ENCODE measurements around the gene FAM25C. TPM values are rescaled to one million over a fixed set of nuclear protein-coding genes. Genes with fewer than 3 reads are reported as not detected.
A peak's percentile ranks its signal among the peaks of the same experiment; 100 is the strongest.
"Not testable (repeated sequence)": the region's sequence is repeated elsewhere in the genome, so short reads cannot be mapped to it uniquely, and the experiment has no call there.

Gene FAM25C
- total RNA-seq, 6 experiments from 2014 or later, result 0.84 TPM; not detected in 5

DNA sequence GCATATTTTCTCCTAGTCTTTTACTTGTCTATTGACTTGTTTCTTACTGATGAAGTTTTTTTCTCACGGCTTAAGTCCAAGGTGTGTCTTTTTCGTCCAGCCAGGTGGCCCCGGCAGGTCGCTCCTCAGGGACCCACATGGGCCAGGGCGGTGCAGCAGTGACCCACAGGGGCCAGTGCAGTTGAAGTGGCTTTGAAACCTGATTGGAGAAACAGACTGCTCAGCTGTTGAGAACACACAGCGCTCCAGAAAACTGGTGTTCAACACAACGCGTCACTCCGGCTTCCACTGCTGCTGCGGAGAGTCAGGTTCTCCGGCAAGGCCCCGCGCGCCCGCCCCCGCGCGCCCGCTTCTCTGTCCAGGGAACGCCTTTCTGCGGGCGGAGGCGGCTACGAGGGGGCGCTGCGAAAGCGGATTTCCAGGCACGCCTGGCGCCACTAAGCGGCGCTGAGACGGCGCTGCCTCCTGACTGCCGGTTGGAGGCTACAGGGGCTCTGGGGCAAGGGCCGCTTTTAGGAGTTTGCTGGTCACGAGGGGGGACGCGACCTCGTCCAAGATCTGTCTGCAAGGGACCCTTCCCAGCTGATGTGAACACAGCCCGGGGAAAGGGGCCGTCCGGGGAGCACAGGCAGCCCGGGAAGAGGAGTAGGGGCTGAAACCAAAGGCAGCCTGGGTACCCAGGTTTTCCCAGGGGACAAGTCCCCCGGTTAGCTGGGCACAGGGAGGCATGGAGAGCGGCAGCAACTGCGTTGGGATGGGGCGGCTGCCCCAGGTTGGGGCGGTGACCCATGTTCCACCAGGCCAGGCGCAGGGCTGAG is 13.0 kb downstream of the FAM25C start:
- H3K27me3 ChIP-seq; H3K9me3 ChIP-seq; intact Hi-C loops (cut with DNase I); H3K27ac ChIP-seq; DNase-seq; H3K4me1 ChIP-seq; H3K4me3 ChIP-seq; H3K36me3 ChIP-seq: not testable (repeated sequence)
- ATAC-seq, result peak; percentile 76 to 83 (median 80)
- 7% methylated on average over 4 of the region's 49 CpGs for WGBS (ENCODE audit: insufficient coverage, low coverage, low lambda C conversion rate, missing lambda C conversion rate)

DNA sequence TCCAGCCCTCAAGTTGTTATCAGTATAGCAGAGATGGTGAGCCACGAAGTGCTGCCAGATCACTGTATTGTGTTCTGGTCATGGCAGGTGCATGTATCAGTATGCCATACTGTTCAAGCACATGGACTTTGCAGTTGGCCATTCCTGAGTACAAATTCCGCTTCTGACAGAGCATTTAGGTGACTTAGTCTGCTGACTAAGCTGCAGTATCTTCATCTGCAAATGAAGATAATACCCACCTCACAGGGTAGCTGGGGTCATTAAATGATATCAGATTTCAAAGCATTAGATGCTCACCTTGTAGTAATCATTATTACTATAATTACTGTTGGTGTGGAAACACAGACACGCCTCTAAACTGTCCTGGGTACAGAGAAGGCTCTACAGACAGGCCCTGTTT is 24.2 kb downstream of the FAM25C start:
- 80% methylated on average over 1 of the region's 3 CpGs for WGBS (ENCODE audit: insufficient coverage, low coverage, low lambda C conversion rate, missing lambda C conversion rate)
- H3K27me3 ChIP-seq; DNase-seq; ATAC-seq; intact Hi-C loops (cut with DNase I); H3K27ac ChIP-seq; H3K36me3 ChIP-seq; H3K4me1 ChIP-seq; H3K9me3 ChIP-seq; H3K4me3 ChIP-seq: not testable (repeated sequence)

DNA sequence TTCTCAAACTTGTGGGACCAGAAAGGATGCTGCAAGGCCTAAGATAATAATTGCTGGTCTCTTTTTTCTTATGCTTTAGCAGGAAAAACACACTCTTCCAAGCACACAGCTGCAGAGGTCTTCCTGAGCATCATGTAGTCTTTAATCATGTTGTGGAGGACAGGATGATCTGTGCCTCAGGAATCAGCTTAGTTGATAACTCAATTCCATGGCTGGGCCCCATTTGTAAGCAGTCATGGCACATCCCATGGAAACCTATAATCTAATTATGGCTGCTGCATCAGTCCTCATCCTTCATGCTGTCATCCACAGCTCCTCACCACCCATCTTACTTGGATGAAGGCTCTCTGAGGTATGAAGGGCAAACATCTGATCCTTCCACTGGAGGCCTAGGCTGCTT is 26.5 kb downstream of the FAM25C start:
- H3K36me3 ChIP-seq; intact Hi-C loops (cut with DNase I): not testable (repeated sequence)

DNA sequence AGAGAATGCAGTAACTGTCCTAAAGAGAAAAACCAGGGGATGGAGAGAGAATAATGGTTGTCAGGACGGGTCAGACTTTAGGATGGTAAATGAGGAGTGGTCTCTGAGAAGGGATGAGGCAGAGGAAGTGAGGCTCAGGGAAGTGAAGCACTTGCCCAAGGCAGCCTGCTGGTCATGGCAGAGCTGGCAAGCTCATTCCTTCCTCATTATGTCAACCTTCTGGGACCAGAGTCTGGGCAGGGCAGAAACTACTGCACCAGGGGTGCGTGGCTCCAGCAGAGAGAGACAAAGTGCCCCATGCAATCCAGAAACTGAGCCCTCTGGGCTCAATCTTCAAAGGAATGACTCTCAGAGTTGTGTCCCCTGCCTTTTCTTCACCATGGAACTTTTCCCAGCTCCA is 27.5 kb downstream of the FAM25C start:
- H3K27me3 ChIP-seq; H3K36me3 ChIP-seq; H3K4me1 ChIP-seq; ATAC-seq; H3K27ac ChIP-seq; H3K9me3 ChIP-seq; DNase-seq; intact Hi-C loops (cut with DNase I); H3K4me3 ChIP-seq: not testable (repeated sequence)
- WGBS (ENCODE audit: insufficient coverage, low coverage, low lambda C conversion rate, missing lambda C conversion rate), result no CpG with 5 or more reads among the region's 2 CpGs

More for the DNA sequence above, 26.5 kb downstream of the FAM25C start:
- H3K27me3 ChIP-seq, H3K4me3 ChIP-seq, ATAC-seq, DNase-seq, H3K9me3 ChIP-seq, H3K4me1 ChIP-seq, H3K27ac ChIP-seq: not testable (repeated sequence)

DNA sequence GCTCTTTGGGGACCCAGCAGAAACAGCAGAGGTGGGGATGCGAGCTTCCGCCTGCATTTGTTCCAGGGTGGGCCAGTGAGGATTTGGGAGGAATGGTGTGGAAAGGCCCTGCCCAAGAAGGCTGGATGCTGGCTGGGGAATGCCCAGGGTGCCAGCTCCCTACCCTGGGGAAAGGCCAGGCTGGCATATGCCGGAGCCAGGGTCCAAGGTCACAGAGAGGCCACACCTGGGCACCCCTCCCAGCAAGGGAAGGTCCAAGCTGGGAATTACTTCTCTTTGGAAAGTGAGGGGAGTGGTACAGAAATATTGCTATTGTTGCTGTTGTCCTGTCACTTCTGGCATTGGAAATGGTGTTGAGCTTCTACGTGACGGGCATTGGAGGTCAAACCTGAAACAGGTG is 28.0 kb downstream of the FAM25C start:
- DNase-seq; H3K4me1 ChIP-seq; ATAC-seq; H3K27ac ChIP-seq; H3K36me3 ChIP-seq; intact Hi-C loops (cut with DNase I); H3K4me3 ChIP-seq; H3K27me3 ChIP-seq; H3K9me3 ChIP-seq: not testable (repeated sequence)
- WGBS (ENCODE audit: insufficient coverage, low coverage, low lambda C conversion rate, missing lambda C conversion rate), result no CpG with 5 or more reads among the region's 5 CpGs

DNA sequence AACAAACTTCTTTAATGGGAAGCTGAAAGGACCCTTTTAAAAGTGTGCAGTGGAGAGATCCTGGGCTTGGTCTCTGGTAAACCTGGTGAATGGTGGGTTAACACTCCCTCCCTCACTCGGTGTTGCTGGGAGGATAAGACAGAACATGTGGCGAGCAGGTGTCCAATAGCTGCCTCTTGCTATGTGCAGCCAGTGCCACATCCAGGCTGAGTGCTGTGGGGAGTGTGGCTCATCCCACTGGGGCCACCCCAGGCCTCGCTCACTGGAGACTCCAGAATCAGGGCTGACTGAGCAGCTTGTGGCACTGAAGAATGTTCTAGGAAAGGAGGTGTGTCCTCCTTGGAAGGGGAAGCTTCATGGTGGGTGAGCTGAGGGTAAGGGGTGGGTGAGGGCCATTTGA is 29.5 kb downstream of the FAM25C start:
- 50% methylated on average over 1 of the region's 3 CpGs for WGBS (ENCODE audit: insufficient coverage, low coverage, low lambda C conversion rate, missing lambda C conversion rate)
- H3K36me3 ChIP-seq; H3K4me1 ChIP-seq; DNase-seq; H3K9me3 ChIP-seq; H3K27ac ChIP-seq; H3K27me3 ChIP-seq; intact Hi-C loops (cut with DNase I); H3K4me3 ChIP-seq; ATAC-seq: not testable (repeated sequence)

DNA sequence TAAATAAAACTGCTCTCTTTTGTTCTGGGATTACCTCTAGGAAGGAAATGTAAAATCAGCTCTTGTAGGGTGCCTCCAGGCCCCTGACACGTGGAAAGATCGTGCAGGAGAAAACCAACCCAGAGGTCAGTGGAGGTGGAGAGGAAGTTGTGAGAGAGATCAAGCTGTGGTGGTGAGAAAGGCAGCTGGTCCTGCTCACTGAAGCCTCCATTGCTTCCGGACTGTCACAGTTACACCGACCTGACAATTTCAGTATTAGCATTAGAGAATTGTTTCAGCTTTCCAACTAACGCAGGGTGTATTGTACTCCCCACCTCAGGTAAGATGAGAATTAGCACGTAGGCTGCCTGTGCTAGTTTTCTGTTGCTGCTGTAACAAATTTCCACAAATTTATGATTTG is 30.6 kb downstream of the FAM25C start:
- H3K9me3 ChIP-seq; H3K4me1 ChIP-seq; DNase-seq; H3K36me3 ChIP-seq; H3K27me3 ChIP-seq; H3K27ac ChIP-seq; ATAC-seq; intact Hi-C loops (cut with DNase I); H3K4me3 ChIP-seq: not testable (repeated sequence)
- WGBS (ENCODE audit: insufficient coverage, low coverage, low lambda C conversion rate, missing lambda C conversion rate), result 46% methylated on average over 2 of the region's 6 CpGs

DNA sequence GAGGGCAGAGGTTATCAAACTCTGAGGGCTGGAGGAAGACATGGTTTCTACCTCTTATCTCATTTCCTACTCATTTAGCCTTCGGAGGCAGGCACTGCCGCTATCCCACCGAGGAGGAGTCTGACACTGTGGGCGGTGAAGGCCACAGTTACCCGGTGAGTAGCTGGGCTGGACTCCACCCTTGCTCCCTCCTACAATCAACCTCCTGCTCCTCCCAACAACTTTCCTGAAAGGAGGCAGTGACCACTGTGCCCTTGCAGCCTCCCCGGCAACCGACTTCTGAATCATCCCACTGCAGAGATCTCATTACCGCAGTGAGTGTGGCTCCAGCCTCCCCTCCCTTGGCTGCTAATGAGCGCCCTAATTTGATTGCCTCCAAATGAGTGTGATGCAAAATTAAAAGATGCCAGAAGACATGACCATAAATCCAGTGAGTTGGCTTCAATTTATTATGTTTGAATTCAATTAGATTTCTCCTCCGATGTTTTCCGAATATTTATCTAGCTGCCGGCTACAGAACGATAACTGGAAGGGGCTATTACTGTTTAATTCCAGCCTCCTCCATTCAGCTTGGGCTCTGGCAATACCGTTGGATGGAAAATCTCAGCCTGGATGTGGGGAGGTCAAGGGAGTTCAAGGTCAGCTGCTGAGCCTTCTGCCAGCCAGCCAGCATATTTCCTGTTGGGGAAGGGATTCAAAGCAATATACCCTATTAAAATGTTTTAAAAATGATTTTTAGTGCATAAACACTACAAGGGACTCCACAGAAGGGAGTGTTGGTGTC is 35.1 kb downstream of the FAM25C start:
- no CpG with 5 or more reads among the region's 14 CpGs for WGBS (ENCODE audit: insufficient coverage, low coverage, low lambda C conversion rate, missing lambda C conversion rate)
- H3K4me3 ChIP-seq; H3K9me3 ChIP-seq; H3K27ac ChIP-seq; DNase-seq; H3K27me3 ChIP-seq; H3K4me1 ChIP-seq; intact Hi-C loops (cut with DNase I); H3K36me3 ChIP-seq: not testable (repeated sequence)
- peak; percentile 68 to 84 (median 77) for ATAC-seq

DNA sequence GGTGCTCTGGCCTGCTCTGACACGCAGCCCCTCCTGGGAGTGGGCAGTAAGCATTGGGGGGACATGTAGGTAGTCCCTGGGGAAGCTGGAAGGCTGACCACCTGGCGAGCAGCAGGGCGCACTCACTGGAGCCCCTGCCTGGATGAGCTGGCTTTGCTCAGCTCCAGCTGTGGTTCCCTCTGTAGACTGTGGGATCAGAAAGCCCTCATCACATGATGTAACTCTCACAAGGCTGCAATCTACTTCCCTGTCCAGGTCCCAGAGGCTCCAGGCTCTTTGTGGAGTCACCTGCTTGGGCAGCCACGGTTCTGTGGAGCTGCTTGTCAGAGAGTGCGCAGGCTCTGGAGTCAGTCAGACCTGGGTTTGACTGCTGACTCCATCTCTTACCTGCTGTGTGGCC is 36.8 kb downstream of the FAM25C start:
- H3K27me3 ChIP-seq; H3K4me3 ChIP-seq; intact Hi-C loops (cut with DNase I); H3K36me3 ChIP-seq; DNase-seq; H3K9me3 ChIP-seq; H3K27ac ChIP-seq; H3K4me1 ChIP-seq; ATAC-seq: not testable (repeated sequence)
- WGBS (ENCODE audit: insufficient coverage, low coverage, low lambda C conversion rate, missing lambda C conversion rate), result no CpG with 5 or more reads among the region's 5 CpGs

DNA sequence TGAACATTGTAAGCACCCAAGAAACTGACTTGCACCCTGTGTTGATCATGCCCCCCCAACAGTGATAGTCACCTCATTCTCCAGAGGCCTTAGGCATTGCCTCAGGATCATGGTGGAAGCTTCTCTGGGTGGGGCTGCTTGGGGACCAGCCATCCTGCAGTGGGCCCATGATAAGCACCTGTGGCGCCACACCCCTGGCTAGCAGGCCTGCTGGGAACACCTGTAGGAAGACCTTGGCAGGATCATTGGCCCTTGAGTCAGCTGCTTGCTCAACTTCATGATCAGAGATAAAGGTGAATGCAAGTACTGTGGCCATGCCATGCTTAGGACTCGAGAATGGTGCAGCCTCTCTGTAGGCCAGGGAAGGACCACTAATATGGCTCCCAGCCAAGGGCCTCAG is 38.9 kb downstream of the FAM25C start:
- H3K4me1 ChIP-seq; H3K27me3 ChIP-seq; H3K36me3 ChIP-seq; intact Hi-C loops (cut with DNase I); DNase-seq; H3K27ac ChIP-seq; H3K4me3 ChIP-seq; H3K9me3 ChIP-seq; ATAC-seq: not testable (repeated sequence)
- no CpG with 5 or more reads among the region's 2 CpGs for WGBS (ENCODE audit: insufficient coverage, low coverage, low lambda C conversion rate, missing lambda C conversion rate)

DNA sequence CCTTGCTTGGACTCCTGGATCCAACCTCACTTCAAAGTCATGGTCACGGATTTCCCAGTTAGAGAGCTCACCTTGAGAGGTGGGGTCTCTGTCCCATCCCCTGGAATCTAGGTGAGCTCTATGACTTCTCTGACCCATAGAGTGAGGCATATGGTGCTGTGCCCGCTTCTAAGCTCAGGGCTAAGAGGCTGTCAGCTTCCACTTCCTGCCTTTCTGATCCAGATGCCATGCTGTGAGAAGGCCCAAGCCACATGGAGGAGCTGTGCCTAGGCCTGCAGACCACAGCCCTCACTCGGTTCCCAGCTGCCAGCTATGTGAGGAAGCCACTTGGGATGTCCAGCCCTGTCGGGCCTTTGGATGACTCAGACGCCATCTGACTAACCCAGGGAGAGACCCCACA is 39.9 kb downstream of the FAM25C start:
- WGBS (ENCODE audit: insufficient coverage, low coverage, low lambda C conversion rate, missing lambda C conversion rate), result no CpG with 5 or more reads among the region's 5 CpGs
- H3K27ac ChIP-seq; DNase-seq; H3K4me3 ChIP-seq; H3K27me3 ChIP-seq; ATAC-seq; H3K36me3 ChIP-seq; intact Hi-C loops (cut with DNase I); H3K4me1 ChIP-seq; H3K9me3 ChIP-seq: not testable (repeated sequence)

Data from right lobe of liver (tissue), 6 donors.